ENCODE data around the gene STK39. TPM values are rescaled to one million over a fixed set of nuclear protein-coding genes. Genes with fewer than 3 reads are reported as not detected.

STK39 gene
- total and polyA plus RNA-seq, 2 donors from 2014 or later = 15.9 to 27.1 TPM

- no peaks in the 10 kb centered on the region for H3K4me1 ChIP-seq (ENCODE audit: control insufficient read depth in 2 of 3, insufficient read depth in 2 of 3, low read depth in 1 of 3, low read length in 3 of 3)
- TF ChIP-seq CTCF (IDR thresholded peaks at IDR 0.05; ENCODE audit: borderline replicate concordance, extremely low read depth, insufficient read depth) = no peak
- FAIRE-seq (no peak), DNase-seq (no peak)
- H3K4me3 ChIP-seq (ENCODE audit: low read length in 3 of 3) = no peak overlapping the region
- H3K9me3 ChIP-seq (ENCODE audit: control insufficient read depth in 2 of 3, insufficient read depth in 1 of 3, low read length in 3 of 3) = no peaks in the 10 kb centered on the region
- no peak overlapping the region for H3K27ac ChIP-seq (ENCODE audit: low read depth in 2 of 2, low read length in 2 of 2)
- intact Hi-C loops (cut with DNase I) = no loop called here
- no peaks in the 10 kb centered on the region for H3K36me3 ChIP-seq (ENCODE audit: control insufficient read depth in 2 of 3, insufficient read depth in 3 of 3, low read length in 3 of 3)
- H3K27me3 ChIP-seq (ENCODE audit: control insufficient read depth, insufficient read depth, low read length) = no peaks in the 10 kb centered on the region
- no peak overlapping the region for H3K9ac ChIP-seq (ENCODE audit: low read length in 3 of 3)
Observed at GRCh38 chr2:168039881-168040280, 207.5 kb downstream of the STK39 start.

- Histone ChIP-seq H3K9me3 (ENCODE audit: control insufficient read depth in 2 of 3, insufficient read depth in 1 of 3, low read length in 3 of 3) (no peaks in the 10 kb centered on the region), H3K4me1 (ENCODE audit: control insufficient read depth in 2 of 3, insufficient read depth in 2 of 3, low read depth in 1 of 3, low read length in 3 of 3) (no peaks in the 10 kb centered on the region), H3K9ac (ENCODE audit: low read length in 3 of 3) (no peak overlapping the region), H3K4me3 (ENCODE audit: low read length in 3 of 3) (no peak overlapping the region), H3K27ac (ENCODE audit: low read depth in 2 of 2, low read length in 2 of 2) (no peak overlapping the region), H3K36me3 (ENCODE audit: control insufficient read depth in 2 of 3, insufficient read depth in 3 of 3, low read length in 3 of 3) (no peaks in the 10 kb centered on the region), H3K27me3 (ENCODE audit: control insufficient read depth, insufficient read depth, low read length) (no peaks in the 10 kb centered on the region)
- TF ChIP-seq CTCF (IDR thresholded peaks at IDR 0.05; ENCODE audit: borderline replicate concordance, extremely low read depth, insufficient read depth) = no peak
- intact Hi-C loops (cut with DNase I) = no loop called here
- FAIRE-seq (no peak), DNase-seq (no peak)
Observed at GRCh38 chr2:168037778-168038177, 209.6 kb downstream of the STK39 start.

- DNase-seq = no peak
- intact Hi-C loops (cut with DNase I) = no loop called here
- no peaks in the 10 kb centered on the region for H3K36me3 ChIP-seq (ENCODE audit: control insufficient read depth in 2 of 3, insufficient read depth in 3 of 3, low read length in 3 of 3)
- TF ChIP-seq CTCF (IDR thresholded peaks at IDR 0.05; ENCODE audit: borderline replicate concordance, extremely low read depth, insufficient read depth) = no peak
- FAIRE-seq = no peak
- no peak overlapping the region for H3K9ac ChIP-seq (ENCODE audit: low read length in 3 of 3)
- no peak overlapping the region for H3K4me3 ChIP-seq (ENCODE audit: low read length in 3 of 3)
- no peaks in the 10 kb centered on the region for H3K9me3 ChIP-seq (ENCODE audit: control insufficient read depth in 2 of 3, insufficient read depth in 1 of 3, low read length in 3 of 3)
- H3K27ac ChIP-seq (ENCODE audit: low read depth in 2 of 2, low read length in 2 of 2) = no peak overlapping the region
- no peaks in the 10 kb centered on the region for H3K27me3 ChIP-seq (ENCODE audit: control insufficient read depth, insufficient read depth, low read length)
- no peaks in the 10 kb centered on the region for H3K4me1 ChIP-seq (ENCODE audit: control insufficient read depth in 2 of 3, insufficient read depth in 2 of 3, low read depth in 1 of 3, low read length in 3 of 3)
Observed at GRCh38 chr2:168035458-168035857, 211.9 kb downstream of the STK39 start.

- H3K4me1 ChIP-seq (ENCODE audit: control insufficient read depth in 2 of 3, insufficient read depth in 2 of 3, low read depth in 1 of 3, low read length in 3 of 3) = no peaks in the 10 kb centered on the region
- no peaks in the 10 kb centered on the region for H3K27me3 ChIP-seq (ENCODE audit: control insufficient read depth, insufficient read depth, low read length)
- DNase-seq = no peak
- no peak for TF ChIP-seq CTCF (IDR thresholded peaks at IDR 0.05; ENCODE audit: borderline replicate concordance, extremely low read depth, insufficient read depth)
- H3K9ac ChIP-seq (ENCODE audit: low read length in 3 of 3) = no peak overlapping the region
- no peak for FAIRE-seq
- H3K4me3 ChIP-seq (ENCODE audit: low read length in 3 of 3) = no peak overlapping the region
- no peaks in the 10 kb centered on the region for H3K36me3 ChIP-seq (ENCODE audit: control insufficient read depth in 2 of 3, insufficient read depth in 3 of 3, low read length in 3 of 3)
- no peak overlapping the region for H3K27ac ChIP-seq (ENCODE audit: low read depth in 2 of 2, low read length in 2 of 2)
- intact Hi-C loops (cut with DNase I) = no loop called here
- H3K9me3 ChIP-seq (ENCODE audit: control insufficient read depth in 2 of 3, insufficient read depth in 1 of 3, low read length in 3 of 3) = no peaks in the 10 kb centered on the region
Observed at GRCh38 chr2:168034616-168035015, 212.8 kb downstream of the STK39 start.

All from kidney (tissue), 14 donors.